GM04504 (cell line): Measurements from ENCODE around the gene UBE2V1.

Experiments used
- DNase-seq: peaks from one replicate; pipeline ENCODE4 v3.0.0-alpha.2; 2012; ENCODE audit warnings: low read depth

The UBE2V1 gene

DNA sequence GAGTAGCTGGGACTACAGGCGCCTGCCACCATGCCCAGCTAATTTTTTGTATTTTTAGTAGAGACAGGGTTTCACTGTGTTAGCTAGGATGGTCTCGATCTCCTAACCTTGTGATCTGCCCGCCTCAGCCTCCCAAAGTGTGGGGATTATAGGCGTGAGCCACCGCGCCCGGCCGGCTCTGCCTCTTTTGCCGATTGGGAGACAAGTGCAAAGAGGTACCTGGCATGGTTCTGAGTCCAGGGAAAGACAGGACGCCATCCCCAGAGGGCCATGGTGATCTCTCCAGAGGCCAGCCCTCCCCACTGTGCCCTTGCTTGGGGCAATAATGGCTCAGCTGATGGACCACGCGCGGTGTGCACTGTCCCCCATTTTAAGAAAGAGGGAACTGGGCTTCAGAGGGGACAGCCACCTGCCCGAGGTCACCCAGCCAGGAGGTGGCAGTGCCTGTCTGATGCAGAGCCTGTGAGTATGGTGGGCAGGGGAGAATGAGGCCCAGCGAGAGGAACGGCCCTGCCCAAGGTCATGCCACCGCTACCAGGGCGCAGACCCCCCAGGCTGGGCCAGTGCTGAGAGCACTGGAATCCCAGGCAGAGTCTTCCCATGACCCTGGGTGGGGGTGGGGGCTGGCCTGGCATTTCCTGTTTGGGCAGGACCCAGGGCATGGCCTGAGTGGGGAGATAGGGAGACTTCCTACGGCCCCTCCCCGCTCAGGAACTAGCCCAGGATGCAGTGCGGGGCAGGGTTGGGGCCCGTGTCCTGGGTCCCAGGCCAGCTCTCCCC is 69.2 kb downstream of the UBE2V1 start:
- no peak for DNase-seq

GRCh38 chr20:50042370-50043313 is 70.3 kb downstream of the UBE2V1 start:
- no peak for DNase-seq

- DNase-seq = no peak
Measured at GRCh38 chr20:50041246-50041873, 71.6 kb downstream of the UBE2V1 start.

DNA sequence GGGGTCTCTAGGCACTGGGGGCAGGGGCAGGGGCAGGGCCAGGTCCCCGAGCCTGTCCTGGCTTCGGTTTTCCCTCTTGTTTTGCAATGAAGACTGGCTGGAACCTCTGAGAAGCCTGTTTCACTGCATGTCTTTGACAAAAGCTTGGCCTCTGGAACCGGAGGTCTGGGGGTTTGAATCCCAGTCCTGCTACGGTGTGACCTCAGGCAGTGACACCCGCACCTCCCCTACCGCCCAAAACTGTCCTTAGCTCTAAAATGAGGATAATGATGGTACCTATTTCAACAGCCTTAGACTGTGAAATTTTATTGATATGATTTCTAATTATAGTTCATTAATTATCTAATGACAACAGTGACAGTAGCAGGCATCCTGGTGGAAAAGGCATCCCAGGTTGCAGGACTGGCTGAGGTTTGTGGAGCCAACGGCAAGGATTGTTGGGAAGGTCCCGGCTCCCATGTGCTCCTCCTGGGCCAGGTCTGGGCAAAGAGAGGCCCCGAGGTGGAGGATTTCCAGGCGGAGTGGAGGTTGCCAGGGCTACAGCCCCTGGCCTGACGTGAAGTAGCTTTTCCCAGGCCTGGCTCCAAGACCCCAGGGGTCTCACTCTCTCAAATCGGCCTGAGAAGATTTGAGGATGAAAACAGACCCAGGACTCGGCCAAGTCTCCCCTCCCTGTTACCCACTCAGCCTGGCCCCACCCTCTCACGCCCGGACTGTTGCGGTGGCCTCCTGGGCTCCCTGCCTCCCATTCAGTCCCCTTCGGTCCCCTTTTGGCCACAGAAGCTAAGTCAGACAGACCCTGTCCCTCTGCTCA is 72.3 kb downstream of the UBE2V1 start:
- DNase-seq = no peak

- DNase-seq = no peak
Measured at GRCh38 chr20:50039706-50040431, 73.1 kb downstream of the UBE2V1 start.

DNA sequence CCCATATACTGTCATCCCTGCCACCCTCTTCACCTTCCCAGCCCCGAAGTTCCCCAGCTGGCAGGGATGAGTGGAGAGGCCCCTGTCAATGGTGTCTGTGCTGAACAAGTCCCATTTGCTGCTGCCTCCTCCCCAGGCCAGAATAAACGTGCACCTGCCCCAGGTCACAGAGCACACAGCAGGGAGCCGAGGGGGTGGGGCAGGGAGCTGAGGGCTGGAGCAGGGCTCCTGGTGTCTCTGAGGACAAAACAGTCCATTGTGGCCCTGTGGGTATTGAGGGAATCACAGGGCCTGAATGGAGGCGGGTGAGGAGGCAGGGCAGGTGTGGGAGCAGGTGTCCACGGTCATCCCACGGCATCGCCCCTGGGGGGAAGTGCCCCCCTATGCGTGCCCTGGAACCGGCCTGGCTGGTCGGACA is 74.4 kb downstream of the UBE2V1 start:
- no peak for DNase-seq

DNA sequence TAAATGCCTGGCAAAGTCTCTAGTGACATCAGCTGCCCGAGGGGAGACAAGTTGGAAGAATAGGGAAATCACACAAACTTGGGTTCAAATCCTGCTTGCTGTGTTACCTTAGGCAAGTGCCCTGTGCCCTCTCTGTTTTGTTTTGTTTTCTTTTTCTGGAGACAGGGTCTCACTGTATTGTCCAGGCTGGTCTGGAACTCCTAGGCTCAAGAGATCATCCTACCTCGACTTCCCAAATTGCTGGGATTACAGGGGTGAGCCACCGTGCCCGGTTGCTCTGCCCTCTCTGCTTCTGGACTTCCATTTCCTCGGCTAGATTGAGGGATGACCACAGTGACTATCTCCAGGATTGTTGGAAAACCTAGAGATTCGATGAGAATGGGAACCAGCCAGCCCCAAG is 74.8 kb downstream of the UBE2V1 start:
- no peak for DNase-seq

DNA sequence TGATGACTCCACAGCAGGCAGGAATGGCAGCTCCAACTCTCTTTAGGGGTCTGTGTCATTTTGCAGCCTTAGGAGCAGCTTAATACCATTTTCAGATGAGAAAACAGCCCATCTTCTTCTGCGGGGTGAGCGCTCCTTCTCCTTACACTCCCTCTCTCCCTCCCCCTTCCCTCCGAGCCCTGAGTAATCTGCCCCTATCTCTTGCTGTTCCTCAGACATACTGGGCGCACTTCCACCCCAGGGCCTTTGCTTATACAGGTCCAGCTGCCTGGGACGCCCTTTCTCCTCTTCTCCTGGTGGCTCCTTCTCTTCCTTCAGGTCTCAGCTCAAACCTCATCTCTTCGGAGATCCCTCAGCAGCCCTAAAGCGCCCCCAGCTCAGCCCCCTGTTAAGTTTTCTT is 75.4 kb downstream of the UBE2V1 start:
- no peak for DNase-seq

DNA sequence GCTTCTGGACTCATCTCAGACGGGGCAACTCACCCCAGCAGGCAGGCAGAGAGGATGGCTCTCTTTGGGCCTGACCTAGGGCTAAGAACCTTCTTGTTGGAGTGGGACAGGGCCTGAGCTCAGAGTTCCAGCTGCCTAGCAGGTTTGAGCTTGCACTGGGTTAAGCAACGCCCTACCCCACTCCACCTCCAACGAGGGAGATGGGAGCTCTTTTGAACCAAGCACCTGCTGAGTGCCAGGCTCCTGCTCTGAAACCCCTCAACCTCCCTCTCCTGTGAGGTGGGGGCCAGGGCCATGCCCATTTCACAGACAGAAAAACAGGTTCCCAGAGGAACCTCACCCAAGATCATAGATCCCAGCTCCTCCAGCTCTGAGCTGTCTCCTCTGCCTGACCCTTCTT is 75.8 kb downstream of the UBE2V1 start:
- no peak for DNase-seq

DNA sequence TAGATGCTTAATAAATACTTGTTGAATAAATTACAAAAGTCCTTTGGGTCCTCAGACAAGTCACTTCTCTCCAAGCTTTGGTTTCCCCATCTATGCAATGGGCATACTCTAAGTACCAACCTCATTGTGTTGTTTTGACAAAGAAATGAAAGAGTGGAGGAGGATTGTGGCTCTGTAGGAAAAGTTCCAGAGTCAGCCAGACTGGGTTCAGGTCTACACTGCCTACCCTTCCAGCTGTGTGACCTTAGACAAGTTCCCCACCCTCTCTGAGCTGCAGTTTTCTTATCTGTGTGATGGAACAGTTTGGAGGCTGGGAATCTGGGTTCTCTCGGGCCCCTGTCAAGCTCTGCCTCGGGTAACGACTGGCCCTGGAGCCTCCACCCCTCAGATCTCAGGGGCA is 76.2 kb downstream of the UBE2V1 start:
- DNase-seq = no peak

- DNase-seq = no peak
Measured at GRCh38 chr20:50034567-50035180, 78.3 kb downstream of the UBE2V1 start.

DNA sequence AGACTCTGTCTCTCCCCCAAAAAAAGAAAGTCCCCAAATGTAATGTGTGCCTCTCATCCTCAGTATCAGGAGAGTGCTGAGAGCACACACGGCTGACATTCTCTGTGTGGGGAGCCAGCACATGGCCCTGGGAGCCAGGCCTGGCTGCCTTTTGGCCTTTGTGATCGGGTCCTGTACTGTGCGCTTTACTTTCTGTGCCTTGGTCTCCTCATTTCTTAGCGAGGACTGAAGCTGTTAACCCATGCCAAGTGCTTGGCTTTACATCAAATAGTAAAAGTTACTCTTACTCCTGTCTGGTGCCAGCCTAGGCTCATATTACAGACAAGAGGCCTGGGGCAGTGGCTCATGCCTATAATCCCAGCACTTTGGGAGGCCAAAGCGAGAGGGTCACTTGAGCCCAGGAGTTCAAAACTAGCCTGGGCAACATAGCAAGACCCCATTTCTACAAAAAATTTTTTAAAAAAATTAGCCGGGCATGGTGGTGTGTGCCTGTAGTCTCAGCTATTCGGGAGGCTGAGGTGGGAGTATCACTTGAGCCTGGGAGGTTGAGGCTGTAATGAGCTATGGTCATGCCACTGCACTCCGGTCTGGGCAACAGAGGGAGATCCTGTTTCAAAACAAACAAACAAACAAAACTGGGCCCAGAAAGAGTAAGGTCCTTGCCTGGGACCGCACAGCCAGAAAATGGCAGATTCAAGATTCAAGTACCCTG is 79.8 kb downstream of the UBE2V1 start:
- DNase-seq = no peak
